K562 (cell line): ENCODE measurements around the gene CSAD. TPM values are rescaled to one million over a fixed set of nuclear protein-coding genes. Genes with fewer than 3 reads are reported as not detected.

ENCODE experiments used
- BRD4 ChIP-seq: fragments of 200-600 bp; sonication (generic); IDR thresholded peaks from 2 replicates; pipeline ENCODE4 v1.6.1; 2017; ENCODE audit warnings: inconsistent platforms
- CBX8 ChIP-seq: fragments of 200-600 bp; sonication (generic); IDR thresholded peaks from 2 replicates; pipeline ENCODE4 v1.6.1; 2012; ENCODE audit warnings: borderline replicate concordance, mixed run types, low read depth, mild to moderate bottlenecking, moderate library complexity, mixed read lengths, low read length, control low read depth, inconsistent platforms; ENCODE audit not compliant: poor library complexity, severe bottlenecking; ENCODE audit errors: extremely low read depth
- ELF2 ChIP-seq: fragments of 250-450 bp; sonication (Bioruptor Pico); IDR thresholded peaks from 2 replicates; pipeline ENCODE4 v1.5.0; 2021; ENCODE audit warnings: mild to moderate bottlenecking
- SNRNP70 ChIP-seq: fragments of 200-400 bp; formaldehyde crosslinking; optimal IDR thresholded peaks from 2 replicates; pipeline ENCODE3; 2017; ENCODE audit warnings: low read depth, low read length
- ZNF274 ChIP-seq: IDR thresholded peaks from 2 replicates; pipeline ENCODE4 v1.6.1; 2011; ENCODE audit warnings: low read depth, mild to moderate bottlenecking, low read length, moderate library complexity, borderline replicate concordance
- polyA plus RNA-seq, 8 experiments: library from polyadenylated mRNA; depleted of rRNA in 4 of 8; stranded (reverse) in 5 of 8; unstranded in 3 of 8; fragments of >200 nt; fragmentation: Nextera tagmentation in 2 of 8; fragmentation: Illumina TruSeq in 1 of 8; extraction: Ambion mirVana in 2 of 8; extraction: Trizol in 1 of 8; gene quantifications; 2 replicates each; pipeline versions ENCODE4 v1.2.1 to v1.2.3, GENCODE V29; 2011 to 2014; ENCODE audit warnings: inconsistent platforms in 1 of 8, missing spikeins in 1 of 8
- total RNA-seq, 7 experiments: library from RNA; depleted of rRNA in 6 of 7; stranded (reverse); fragments of >200 nt in 6 of 7; fragmentation: Illumina TruSeq in 2 of 7; extraction: Trizol in 2 of 7; gene quantifications; 2 replicates each; pipeline versions ENCODE4 v1.2.1 to v1.2.3, GENCODE V29; 2011 to 2021; ENCODE audit warnings: low replicate concordance in 1 of 7
- TF ChIP-seq, protein P1 (sequence below), 2 experiments: fragments of 450-650 bp; IDR thresholded peaks; 2 replicates each; pipeline ENCODE4 v1.6.1; 2016; ENCODE audit warnings: mild to moderate bottlenecking in 2 of 2, borderline replicate concordance in 1 of 2, low read depth in 1 of 2, moderate library complexity in 1 of 2
- TF ChIP-seq, protein P2 (sequence below): fragments of 450-650 bp; IDR thresholded peaks from one replicate; pipeline ENCODE4 v1.6.1; 2018; ENCODE audit warnings: mild to moderate bottlenecking, moderate library complexity; ENCODE audit not compliant: partially characterized antibody

CSAD gene
- total and polyA plus RNA-seq, 9 of the 15 experiments (the other 6 are each of a cell fraction or from before 2014, with no cell fraction given) = 1.8 to 19.6 (median 8.1) TPM

- TF ChIP-seq, protein P1, sequence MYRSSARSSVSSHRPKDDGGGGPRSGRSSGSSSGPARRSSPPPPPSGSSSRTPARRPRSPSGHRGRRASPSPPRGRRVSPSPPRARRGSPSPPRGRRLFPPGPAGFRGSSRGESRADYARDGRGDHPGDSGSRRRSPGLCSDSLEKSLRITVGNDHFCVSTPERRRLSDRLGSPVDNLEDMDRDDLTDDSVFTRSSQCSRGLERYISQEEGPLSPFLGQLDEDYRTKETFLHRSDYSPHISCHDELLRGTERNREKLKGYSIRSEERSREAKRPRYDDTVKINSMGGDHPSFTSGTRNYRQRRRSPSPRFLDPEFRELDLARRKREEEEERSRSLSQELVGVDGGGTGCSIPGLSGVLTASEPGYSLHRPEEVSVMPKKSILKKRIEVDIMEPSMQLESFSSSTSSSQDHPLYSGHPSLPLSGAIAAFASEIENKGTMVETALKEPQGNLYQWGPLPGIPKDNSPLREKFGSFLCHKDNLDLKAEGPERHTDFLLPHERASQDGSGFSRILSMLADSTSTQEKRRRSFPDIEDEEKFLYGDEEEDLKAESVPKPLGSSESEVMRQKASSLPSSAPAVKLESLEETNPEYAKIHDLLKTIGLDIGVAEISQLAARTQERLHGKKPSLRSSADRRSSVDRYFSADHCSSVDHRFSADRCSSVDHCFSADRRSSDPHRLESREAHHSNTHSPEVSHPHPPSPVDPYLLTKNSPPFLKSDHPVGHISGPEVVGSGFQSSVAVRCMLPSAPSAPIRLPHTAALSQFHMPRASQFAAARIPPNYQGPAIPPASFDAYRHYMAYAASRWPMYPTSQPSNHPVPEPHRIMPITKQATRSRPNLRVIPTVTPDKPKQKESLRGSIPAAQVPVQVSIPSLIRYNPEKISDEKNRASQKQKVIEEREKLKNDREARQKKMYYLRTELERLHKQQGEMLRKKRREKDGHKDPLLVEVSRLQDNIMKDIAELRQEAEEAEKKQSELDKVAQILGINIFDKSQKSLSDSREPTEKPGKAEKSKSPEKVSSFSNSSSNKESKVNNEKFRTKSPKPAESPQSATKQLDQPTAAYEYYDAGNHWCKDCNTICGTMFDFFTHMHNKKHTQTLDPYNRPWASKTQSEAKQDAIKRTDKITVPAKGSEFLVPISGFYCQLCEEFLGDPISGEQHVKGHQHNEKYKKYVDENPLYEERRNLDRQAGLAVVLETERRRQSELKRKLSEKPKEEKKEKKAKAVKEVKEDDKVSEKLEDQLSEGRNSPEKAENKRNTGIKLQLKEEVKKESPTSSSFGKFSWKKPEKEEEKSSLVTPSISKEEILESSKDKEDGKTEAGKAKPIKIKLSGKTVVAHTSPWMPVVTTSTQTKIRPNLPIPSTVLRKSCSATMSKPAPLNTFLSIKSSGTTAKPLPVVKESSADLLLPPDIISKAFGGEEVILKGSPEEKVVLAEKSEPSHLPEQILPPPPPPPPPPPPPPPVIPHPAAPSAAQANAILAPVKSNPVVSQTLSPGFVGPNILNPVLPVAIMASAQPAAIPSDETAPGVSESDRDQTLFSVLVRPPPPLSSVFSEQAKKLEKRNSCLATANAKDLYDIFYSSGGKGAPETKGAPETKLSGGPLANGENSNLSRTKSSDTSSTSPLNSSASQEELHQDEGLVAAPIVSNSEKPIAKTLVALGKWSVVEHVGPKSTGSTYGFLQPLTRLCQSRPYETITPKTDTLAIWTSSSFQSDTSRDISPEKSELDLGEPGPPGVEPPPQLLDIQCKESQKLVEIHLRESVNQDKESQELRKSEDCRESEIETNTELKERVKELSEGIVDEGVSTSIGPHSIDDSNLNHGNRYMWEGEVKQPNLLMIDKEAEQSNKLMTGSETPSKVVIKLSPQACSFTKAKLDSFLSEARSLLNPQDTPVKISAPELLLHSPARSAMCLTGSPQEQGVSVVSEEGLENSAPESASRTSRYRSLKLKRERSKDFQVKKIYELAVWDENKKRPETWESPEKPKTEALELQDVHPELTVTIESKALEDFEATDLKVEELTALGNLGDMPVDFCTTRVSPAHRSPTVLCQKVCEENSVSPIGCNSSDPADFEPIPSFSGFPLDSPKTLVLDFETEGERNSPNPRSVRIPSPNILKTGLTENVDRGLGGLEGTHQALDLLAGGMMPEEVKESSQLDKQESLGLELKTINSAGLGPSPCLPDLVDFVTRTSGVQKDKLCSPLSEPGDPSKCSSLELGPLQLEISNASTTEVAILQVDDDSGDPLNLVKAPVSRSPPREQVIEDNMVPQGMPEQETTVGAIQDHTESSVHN (IDR thresholded peaks at IDR 0.05; ENCODE audit: borderline replicate concordance in 1 of 2, low read depth in 1 of 2) = no peak
- TF ChIP-seq CBX8 = no peak
- no peak for TF ChIP-seq ELF2 (CRISPR knock-in tag)
- TF ChIP-seq, protein P2, sequence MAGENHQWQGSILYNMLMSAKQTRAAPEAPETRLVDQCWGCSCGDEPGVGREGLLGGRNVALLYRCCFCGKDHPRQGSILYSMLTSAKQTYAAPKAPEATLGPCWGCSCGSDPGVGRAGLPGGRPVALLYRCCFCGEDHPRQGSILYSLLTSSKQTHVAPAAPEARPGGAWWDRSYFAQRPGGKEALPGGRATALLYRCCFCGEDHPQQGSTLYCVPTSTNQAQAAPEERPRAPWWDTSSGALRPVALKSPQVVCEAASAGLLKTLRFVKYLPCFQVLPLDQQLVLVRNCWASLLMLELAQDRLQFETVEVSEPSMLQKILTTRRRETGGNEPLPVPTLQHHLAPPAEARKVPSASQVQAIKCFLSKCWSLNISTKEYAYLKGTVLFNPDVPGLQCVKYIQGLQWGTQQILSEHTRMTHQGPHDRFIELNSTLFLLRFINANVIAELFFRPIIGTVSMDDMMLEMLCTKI = no peak
- no peak for TF ChIP-seq ZNF274
- TF ChIP-seq BRD4 = no peak
- TF ChIP-seq SNRNP70 = no peak
These were observed 38.7 kb upstream of the CSAD start (continued) for GRCh38 chr12:53219292-53219955.
